KG1 (cell line): ENCODE data around the gene CMSS1.
"Not testable (repeated sequence)": the region's sequence is repeated elsewhere in the genome, so short reads cannot be mapped to it uniquely, and the experiment has no call there.

ENCODE experiments used
- DNase-seq: peaks from one replicate; lab custom pipeline; 2025; lab: John Stamatoyannopoulos, UW

CMSS1 gene

GRCh38 chr3:100027321-100027720 is 209.7 kb downstream of the CMSS1 start:
- DNase-seq: no peak

- no peak for DNase-seq
These were observed 211.4 kb downstream of the CMSS1 start for GRCh38 chr3:100029052-100029451.

- DNase-seq: no peak
These were observed 212.0 kb downstream of the CMSS1 start for GRCh38 chr3:100029689-100030088.

GRCh38 chr3:100030346-100030745 is 212.7 kb downstream of the CMSS1 start:
- no peak for DNase-seq

GRCh38 chr3:100030914-100031425 is 213.3 kb downstream of the CMSS1 start:
- DNase-seq: no peak

GRCh38 chr3:100032243-100032642 is 214.6 kb downstream of the CMSS1 start:
- no peak for DNase-seq

GRCh38 chr3:100033184-100033583 is 215.5 kb downstream of the CMSS1 start:
- DNase-seq: no peak

GRCh38 chr3:100033903-100034471 is 216.3 kb downstream of the CMSS1 start:
- DNase-seq: no peak

GRCh38 chr3:100039075-100039474 is 221.4 kb downstream of the CMSS1 start:
- DNase-seq: no peak

GRCh38 chr3:100040451-100041225 is 223.0 kb downstream of the CMSS1 start:
- DNase-seq: no peak

- DNase-seq: no peak
These were observed 223.7 kb downstream of the CMSS1 start for GRCh38 chr3:100041328-100041749.

GRCh38 chr3:100042166-100042981 is 224.7 kb downstream of the CMSS1 start:
- DNase-seq: no peak

GRCh38 chr3:100043271-100043670 is 225.6 kb downstream of the CMSS1 start:
- no peak for DNase-seq

- DNase-seq: peak; percentile 40
These were observed 226.7 kb downstream of the CMSS1 start for GRCh38 chr3:100044369-100044768.

- no peak for DNase-seq
These were observed 228.0 kb downstream of the CMSS1 start for GRCh38 chr3:100045696-100046095.

- DNase-seq: no peak
These were observed 229.3 kb downstream of the CMSS1 start for GRCh38 chr3:100046986-100047385.

GRCh38 chr3:100047455-100048141 is 229.9 kb downstream of the CMSS1 start:
- peak; percentile 19 for DNase-seq

- DNase-seq: no peak
These were observed 230.6 kb downstream of the CMSS1 start for GRCh38 chr3:100048248-100048647.

- not testable (repeated sequence) for DNase-seq
These were observed 233.9 kb downstream of the CMSS1 start for GRCh38 chr3:100051513-100051912.

- DNase-seq: no peak
These were observed 236.4 kb downstream of the CMSS1 start for GRCh38 chr3:100053951-100054620.
